T-helper 1 cell treated with Interleukin-12 subunit alpha and Interleukin-12 subunit beta and Interleukin-4 antibody, amounts not matched to agents 30 μg/mL and 1 μg/mL, for 36 hours (primary cell): ENCODE results near the gene MLH1.
"Not testable (repeated sequence)": the region's sequence is repeated elsewhere in the genome, so short reads cannot be mapped to it uniquely, and the experiment has no call there.

Experiments
- H3K27ac Mint-ChIP-seq: one replicate; pipeline ENCODE4 v1.8.0; 2021; ENCODE audit warnings: mild to moderate bottlenecking, mixed read lengths
- H3K27me3 Mint-ChIP-seq: one replicate; pipeline ENCODE4 v1.8.0; 2021; ENCODE audit warnings: low read depth, mixed read lengths
- H3K36me3 Mint-ChIP-seq: one replicate; pipeline ENCODE4 v1.8.0; 2021; ENCODE audit warnings: low read depth, mixed read lengths
- H3K4me1 Mint-ChIP-seq: one replicate; pipeline ENCODE4 v1.8.0; 2021; ENCODE audit warnings: low read depth, mixed read lengths
- H3K4me3 Mint-ChIP-seq: one replicate; pipeline ENCODE4 v1.8.0; 2021; ENCODE audit warnings: mild to moderate bottlenecking, moderate library complexity, mixed read lengths
- H3K9me3 Mint-ChIP-seq: one replicate; pipeline ENCODE4 v1.8.0; 2021; ENCODE audit warnings: mixed read lengths

MLH1 gene

GRCh38 chr3:36993326-36994283, at the start of gene MLH1:
Gene MLH1, plus strand, starts transcription at chr3:36993518. Its CDS starts 30 bp downstream, at chr3:36993548.
- Mint-ChIP-seq H3K27me3 (no peaks in the 10 kb centered on the region), H3K4me1 (peaks cover 36% of the 10 kb centered on the region), H3K36me3 (peaks cover 42% of the 10 kb centered on the region), H3K9me3 (peaks cover 3% of the 10 kb centered on the region), H3K4me3 (no peak within 1 kb of the TSS), H3K27ac (no peak within 1 kb of the TSS)

GRCh38 chr3:36943601-36944000, 49.7 kb upstream of the MLH1 start:
- H3K4me1 Mint-ChIP-seq: peaks cover 8% of the 10 kb centered on the region
- H3K4me3 Mint-ChIP-seq: peak overlapping the region; percentile 66
- peaks cover 18% of the 10 kb centered on the region for H3K9me3 Mint-ChIP-seq
- H3K27ac Mint-ChIP-seq: no peak overlapping the region
- H3K36me3 Mint-ChIP-seq: peaks cover 11% of the 10 kb centered on the region
- peaks cover 22% of the 10 kb centered on the region for H3K27me3 Mint-ChIP-seq

- H3K4me3 Mint-ChIP-seq: peak overlapping the region; percentile 66
- H3K36me3 Mint-ChIP-seq: peaks cover 14% of the 10 kb centered on the region
- H3K4me1 Mint-ChIP-seq: peaks cover 8% of the 10 kb centered on the region
- H3K9me3 Mint-ChIP-seq: peaks cover 23% of the 10 kb centered on the region
- peaks cover 22% of the 10 kb centered on the region for H3K27me3 Mint-ChIP-seq
- no peak overlapping the region for H3K27ac Mint-ChIP-seq
Measured at GRCh38 chr3:36944012-36944640, 49.2 kb upstream of the MLH1 start.

GRCh38 chr3:36944641-36945270, 48.6 kb upstream of the MLH1 start, which contains the start of gene TRANK1:
Gene TRANK1, minus strand, starts transcription at chr3:36945054. Its CDS starts 245 bp downstream, at chr3:36944809.
- Mint-ChIP-seq H3K9me3 (peaks cover 29% of the 10 kb centered on the region), H3K36me3 (peaks cover 17% of the 10 kb centered on the region), H3K27me3 (peaks cover 26% of the 10 kb centered on the region), H3K27ac (peak within 1 kb of the TSS; percentile 45), H3K4me3 (peak within 1 kb of the TSS; percentile 78), H3K4me1 (peaks cover 8% of the 10 kb centered on the region)

- H3K4me1 Mint-ChIP-seq: peaks cover 8% of the 10 kb centered on the region
- no peak overlapping the region for H3K27ac Mint-ChIP-seq
- peaks cover 29% of the 10 kb centered on the region for H3K9me3 Mint-ChIP-seq
- H3K4me3 Mint-ChIP-seq: peak overlapping the region; percentile 78
- H3K36me3 Mint-ChIP-seq: peaks cover 17% of the 10 kb centered on the region
- H3K27me3 Mint-ChIP-seq: peaks cover 26% of the 10 kb centered on the region
Measured at GRCh38 chr3:36945333-36945980, 47.9 kb upstream of the MLH1 start.

- not testable (repeated sequence) for H3K4me1 Mint-ChIP-seq, H3K4me3 Mint-ChIP-seq, H3K27ac Mint-ChIP-seq
- Mint-ChIP-seq H3K9me3 (peaks cover 29% of the 10 kb centered on the region), H3K27me3 (peaks cover 27% of the 10 kb centered on the region), H3K36me3 (peaks cover 17% of the 10 kb centered on the region)
Measured at GRCh38 chr3:36947814-36948213, 45.5 kb upstream of the MLH1 start.

GRCh38 chr3:36954452-36955134, 38.7 kb upstream of the MLH1 start:
- Mint-ChIP-seq H3K9me3 (peaks cover under 1% of the 10 kb centered on the region), H3K4me1 (peaks cover 7% of the 10 kb centered on the region), H3K36me3 (no peaks in the 10 kb centered on the region), H3K27me3 (peaks cover 11% of the 10 kb centered on the region), H3K4me3 (no peak overlapping the region), H3K27ac (no peak overlapping the region)

GRCh38 chr3:36956155-36956554, 37.2 kb upstream of the MLH1 start:
- Mint-ChIP-seq H3K36me3 (no peaks in the 10 kb centered on the region), H3K4me1 (peaks cover 7% of the 10 kb centered on the region), H3K4me3 (no peak overlapping the region), H3K27me3 (peaks cover 9% of the 10 kb centered on the region), H3K27ac (no peak overlapping the region), H3K9me3 (no peaks in the 10 kb centered on the region)

GRCh38 chr3:36957063-36957462, 36.3 kb upstream of the MLH1 start:
- Mint-ChIP-seq H3K4me1 (peaks cover 7% of the 10 kb centered on the region), H3K9me3 (no peaks in the 10 kb centered on the region), H3K27ac (no peak overlapping the region), H3K4me3 (no peak overlapping the region), H3K36me3 (no peaks in the 10 kb centered on the region), H3K27me3 (peaks cover 9% of the 10 kb centered on the region)

GRCh38 chr3:36957862-36958686, 35.2 kb upstream of the MLH1 start:
- no peaks in the 10 kb centered on the region for H3K36me3 Mint-ChIP-seq
- no peaks in the 10 kb centered on the region for H3K9me3 Mint-ChIP-seq
- no peak overlapping the region for H3K27ac Mint-ChIP-seq
- peaks cover 7% of the 10 kb centered on the region for H3K4me1 Mint-ChIP-seq
- peaks cover 3% of the 10 kb centered on the region for H3K27me3 Mint-ChIP-seq
- H3K4me3 Mint-ChIP-seq: no peak overlapping the region

- Mint-ChIP-seq H3K9me3 (no peaks in the 10 kb centered on the region), H3K4me3 (no peak overlapping the region), H3K36me3 (no peaks in the 10 kb centered on the region), H3K27ac (no peak overlapping the region), H3K4me1 (peaks cover 9% of the 10 kb centered on the region), H3K27me3 (peaks cover under 1% of the 10 kb centered on the region)
Measured at GRCh38 chr3:36959821-36960220, 33.5 kb upstream of the MLH1 start.

- Mint-ChIP-seq H3K4me3 (no peak overlapping the region), H3K9me3 (no peaks in the 10 kb centered on the region), H3K27me3 (no peaks in the 10 kb centered on the region), H3K27ac (no peak overlapping the region), H3K4me1 (peaks cover 9% of the 10 kb centered on the region), H3K36me3 (no peaks in the 10 kb centered on the region)
Measured at GRCh38 chr3:36960502-36960901, 32.8 kb upstream of the MLH1 start.

GRCh38 chr3:36963008-36963407, 30.3 kb upstream of the MLH1 start:
- not testable (repeated sequence) for H3K4me3 Mint-ChIP-seq, H3K27ac Mint-ChIP-seq, H3K9me3 Mint-ChIP-seq, H3K36me3 Mint-ChIP-seq, H3K4me1 Mint-ChIP-seq, H3K27me3 Mint-ChIP-seq
